ENCODE data around the gene MPO.

Gene MPO

GRCh38 chr17:58250344-58251011 lies 30.3 kb downstream of the MPO start:
- TF ChIP-seq ZFP30 (CRISPR knock-in tag; IDR thresholded peaks at IDR 0.05), result no peak
- no peak for TF ChIP-seq ZFP3 (CRISPR knock-in tag; IDR thresholded peaks at IDR 0.05)
- TF ChIP-seq, protein P1, sequence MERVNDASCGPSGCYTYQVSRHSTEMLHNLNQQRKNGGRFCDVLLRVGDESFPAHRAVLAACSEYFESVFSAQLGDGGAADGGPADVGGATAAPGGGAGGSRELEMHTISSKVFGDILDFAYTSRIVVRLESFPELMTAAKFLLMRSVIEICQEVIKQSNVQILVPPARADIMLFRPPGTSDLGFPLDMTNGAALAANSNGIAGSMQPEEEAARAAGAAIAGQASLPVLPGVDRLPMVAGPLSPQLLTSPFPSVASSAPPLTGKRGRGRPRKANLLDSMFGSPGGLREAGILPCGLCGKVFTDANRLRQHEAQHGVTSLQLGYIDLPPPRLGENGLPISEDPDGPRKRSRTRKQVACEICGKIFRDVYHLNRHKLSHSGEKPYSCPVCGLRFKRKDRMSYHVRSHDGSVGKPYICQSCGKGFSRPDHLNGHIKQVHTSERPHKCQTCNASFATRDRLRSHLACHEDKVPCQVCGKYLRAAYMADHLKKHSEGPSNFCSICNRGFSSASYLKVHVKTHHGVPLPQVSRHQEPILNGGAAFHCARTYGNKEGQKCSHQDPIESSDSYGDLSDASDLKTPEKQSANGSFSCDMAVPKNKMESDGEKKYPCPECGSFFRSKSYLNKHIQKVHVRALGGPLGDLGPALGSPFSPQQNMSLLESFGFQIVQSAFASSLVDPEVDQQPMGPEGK (CRISPR knock-in tag; IDR thresholded peaks at IDR 0.05; ENCODE audit: borderline replicate concordance), result no peak
- TF ChIP-seq TOX (CRISPR knock-in tag; IDR thresholded peaks at IDR 0.05; ENCODE audit: borderline replicate concordance), result no peak
- no peak for TF ChIP-seq POU6F1 (CRISPR knock-in tag; IDR thresholded peaks at IDR 0.05; ENCODE audit: borderline replicate concordance, low read depth)
- TF ChIP-seq PPARA (CRISPR knock-in tag; IDR thresholded peaks at IDR 0.05; ENCODE audit: borderline replicate concordance), result no peak
- TF ChIP-seq, protein P2, sequence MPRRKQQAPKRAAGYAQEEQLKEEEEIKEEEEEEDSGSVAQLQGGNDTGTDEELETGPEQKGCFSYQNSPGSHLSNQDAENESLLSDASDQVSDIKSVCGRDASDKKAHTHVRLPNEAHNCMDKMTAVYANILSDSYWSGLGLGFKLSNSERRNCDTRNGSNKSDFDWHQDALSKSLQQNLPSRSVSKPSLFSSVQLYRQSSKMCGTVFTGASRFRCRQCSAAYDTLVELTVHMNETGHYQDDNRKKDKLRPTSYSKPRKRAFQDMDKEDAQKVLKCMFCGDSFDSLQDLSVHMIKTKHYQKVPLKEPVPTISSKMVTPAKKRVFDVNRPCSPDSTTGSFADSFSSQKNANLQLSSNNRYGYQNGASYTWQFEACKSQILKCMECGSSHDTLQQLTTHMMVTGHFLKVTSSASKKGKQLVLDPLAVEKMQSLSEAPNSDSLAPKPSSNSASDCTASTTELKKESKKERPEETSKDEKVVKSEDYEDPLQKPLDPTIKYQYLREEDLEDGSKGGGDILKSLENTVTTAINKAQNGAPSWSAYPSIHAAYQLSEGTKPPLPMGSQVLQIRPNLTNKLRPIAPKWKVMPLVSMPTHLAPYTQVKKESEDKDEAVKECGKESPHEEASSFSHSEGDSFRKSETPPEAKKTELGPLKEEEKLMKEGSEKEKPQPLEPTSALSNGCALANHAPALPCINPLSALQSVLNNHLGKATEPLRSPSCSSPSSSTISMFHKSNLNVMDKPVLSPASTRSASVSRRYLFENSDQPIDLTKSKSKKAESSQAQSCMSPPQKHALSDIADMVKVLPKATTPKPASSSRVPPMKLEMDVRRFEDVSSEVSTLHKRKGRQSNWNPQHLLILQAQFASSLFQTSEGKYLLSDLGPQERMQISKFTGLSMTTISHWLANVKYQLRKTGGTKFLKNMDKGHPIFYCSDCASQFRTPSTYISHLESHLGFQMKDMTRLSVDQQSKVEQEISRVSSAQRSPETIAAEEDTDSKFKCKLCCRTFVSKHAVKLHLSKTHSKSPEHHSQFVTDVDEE (CRISPR knock-in tag; IDR thresholded peaks at IDR 0.05), result no peak
- TF ChIP-seq CSRNP3 (CRISPR knock-in tag; IDR thresholded peaks at IDR 0.05), result no peak
- no peak for TF ChIP-seq ZNF565 (CRISPR knock-in tag; conservative IDR thresholded peaks at IDR 0.05; ENCODE audit: low read depth)
- no peak for TF ChIP-seq ISL1 (CRISPR knock-in tag; IDR thresholded peaks at IDR 0.05)
- TF ChIP-seq ZC3H10 (CRISPR knock-in tag; IDR thresholded peaks at IDR 0.05), result no peak
- no peak for TF ChIP-seq OSR1 (CRISPR knock-in tag; IDR thresholded peaks at IDR 0.05)
- TF ChIP-seq GLIS3 (CRISPR knock-in tag; IDR thresholded peaks at IDR 0.05), result no peak
- ATAC-seq, result no peak

DNA sequence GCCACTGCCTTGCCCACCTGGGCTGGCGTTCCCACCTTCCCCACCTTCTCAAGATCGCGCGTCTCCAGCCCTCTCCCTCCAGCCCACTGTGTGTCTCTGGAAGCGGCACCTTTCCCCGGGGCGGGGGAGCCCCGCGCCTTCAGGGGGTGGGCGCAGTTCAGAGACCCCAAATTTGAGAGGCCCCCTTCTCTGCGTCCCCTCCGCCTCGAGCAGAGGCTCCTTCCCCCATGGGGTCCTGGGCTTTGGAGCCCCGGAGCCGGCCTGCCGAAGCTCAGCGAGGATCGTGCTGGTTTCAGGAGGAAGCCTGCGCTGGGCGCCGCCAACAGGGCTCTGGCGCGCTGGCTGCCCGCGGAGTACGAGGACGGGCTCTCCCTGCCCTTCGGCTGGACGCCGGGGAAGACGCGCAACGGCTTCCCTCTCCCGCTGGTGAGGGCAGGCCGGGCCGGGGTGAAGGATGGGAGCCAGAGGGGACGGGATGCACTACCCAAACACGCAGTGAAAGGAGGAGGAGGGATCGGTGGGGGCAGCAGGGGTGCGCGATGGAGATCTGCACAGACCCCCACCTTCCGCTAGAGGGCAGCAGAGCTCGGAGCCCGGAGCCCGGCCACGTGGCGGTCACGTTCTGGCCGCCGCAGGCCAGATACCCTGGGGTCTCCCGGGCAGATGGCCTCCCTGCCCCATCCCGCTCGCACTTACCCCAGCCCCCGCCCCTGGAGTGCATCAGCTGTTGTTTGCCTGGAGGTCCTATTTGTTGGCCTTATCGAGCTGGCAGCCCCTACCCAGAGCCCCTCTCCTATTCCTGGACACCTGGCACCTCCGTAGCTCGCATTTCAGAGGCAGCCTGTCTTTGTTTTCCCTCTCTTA lies 31.2 kb downstream of the MPO start:
- ATAC-seq, result peak; percentile 91
- peak; percentile 19; the same call in 1 of the 2 replicates for TF ChIP-seq TCF4 (CRISPR knock-in tag; IDR thresholded peaks at IDR 0.05; ENCODE audit: borderline replicate concordance)
- no peak for TF ChIP-seq ZC3H10 (CRISPR knock-in tag; IDR thresholded peaks at IDR 0.05)
- TF ChIP-seq, protein P1 (CRISPR knock-in tag; IDR thresholded peaks at IDR 0.05; ENCODE audit: borderline replicate concordance), result no peak
- peak; percentile 41; the same call in 1 of the 2 replicates for TF ChIP-seq ZFP3 (CRISPR knock-in tag; IDR thresholded peaks at IDR 0.05)
- TF ChIP-seq ARNTL (CRISPR knock-in tag; IDR thresholded peaks at IDR 0.05; ENCODE audit: borderline replicate concordance, low read depth), result no peak

DNA sequence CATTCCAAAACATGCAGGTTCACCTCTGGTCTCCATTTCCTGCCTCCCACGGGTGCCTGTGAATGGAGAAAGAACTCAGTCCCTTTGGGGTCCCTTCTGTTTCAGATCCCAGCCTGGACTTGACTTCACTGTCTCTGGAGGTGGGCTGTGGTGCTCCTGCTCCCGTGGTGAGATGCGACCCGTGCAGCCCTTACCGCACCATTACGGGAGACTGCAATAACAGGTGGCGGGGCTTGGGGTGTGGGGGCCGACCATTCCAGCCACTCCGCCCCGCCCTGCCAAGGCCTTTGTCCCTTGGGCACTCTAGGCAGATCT lies 31.8 kb downstream of the MPO start:
- peak; percentile 5; the same call in 2 of the 3 replicates for ATAC-seq
- TF ChIP-seq TCF4 (CRISPR knock-in tag; IDR thresholded peaks at IDR 0.05; ENCODE audit: borderline replicate concordance) (no peak), GLIS3 (CRISPR knock-in tag; IDR thresholded peaks at IDR 0.05) (no peak), SNAI2 (CRISPR knock-in tag; IDR thresholded peaks at IDR 0.05) (no peak), ISL1 (CRISPR knock-in tag; IDR thresholded peaks at IDR 0.05) (no peak), ZNF565 (CRISPR knock-in tag; conservative IDR thresholded peaks at IDR 0.05; ENCODE audit: low read depth) (no peak), ESRRG (CRISPR knock-in tag; IDR thresholded peaks at IDR 0.05) (no peak), OSR1 (CRISPR knock-in tag; IDR thresholded peaks at IDR 0.05) (no peak), BACH2 (CRISPR knock-in tag; IDR thresholded peaks at IDR 0.05; ENCODE audit: borderline replicate concordance) (no peak), CSDC2 (CRISPR knock-in tag; IDR thresholded peaks at IDR 0.05) (no peak), ARNTL (CRISPR knock-in tag; IDR thresholded peaks at IDR 0.05; ENCODE audit: borderline replicate concordance, low read depth) (no peak), RARB (CRISPR knock-in tag; IDR thresholded peaks at IDR 0.05) (no peak), CREB5 (CRISPR knock-in tag; IDR thresholded peaks at IDR 0.05; ENCODE audit: low read depth) (no peak), POU6F1 (CRISPR knock-in tag; IDR thresholded peaks at IDR 0.05; ENCODE audit: borderline replicate concordance, low read depth) (no peak)

Data from SK-N-SH treated with all-trans-retinoic acid at 6 μM for 48 hours (cell line).